Stimulated activated naive B cell treated with anti-CD40 and anti-IgM and Interleukin-4, amounts not matched to agents 10 μg/mL and 1 μg/mL and 100 μg/mL, for 72 hours (primary cell): ENCODE results near the gene RABL2A.
"Not testable (repeated sequence)": the region's sequence is repeated elsewhere in the genome, so short reads cannot be mapped to it uniquely, and the experiment has no call there.

Experiments used
- ATAC-seq, 2 donors: fragments of 150-1000 bp; cut with Tn5 transposase; replicated peaks; 2 replicates each; pipeline ENCODE4 v1.10.0; 2021; ENCODE audit warnings: moderate library complexity in 1 of 2
- DNase-seq: peaks from one replicate; pipeline ENCODE4 v3.0.0; 2021
- H3K27ac Mint-ChIP-seq: one replicate; pipeline ENCODE4 v1.8.0; 2022; ENCODE audit warnings: mild to moderate bottlenecking, mixed read lengths
- H3K27me3 Mint-ChIP-seq, 2 donors: one replicate each; pipeline ENCODE4 v1.8.0; 2022; ENCODE audit warnings: mixed read lengths in 2 of 2
- H3K36me3 Mint-ChIP-seq, 2 donors: one replicate each; pipeline ENCODE4 v1.8.0; 2022; ENCODE audit warnings: mixed read lengths in 2 of 2, mild to moderate bottlenecking in 1 of 2
- H3K4me1 Mint-ChIP-seq, 2 donors: one replicate each; pipeline ENCODE4 v1.8.0; 2022; ENCODE audit warnings: mixed read lengths in 2 of 2, mild to moderate bottlenecking in 1 of 2
- H3K4me3 Mint-ChIP-seq, 2 donors: one replicate each; pipeline ENCODE4 v1.8.0; 2022; ENCODE audit warnings: mild to moderate bottlenecking in 2 of 2, mixed read lengths in 2 of 2, moderate library complexity in 1 of 2
- H3K9me3 Mint-ChIP-seq, 2 donors: one replicate each; pipeline ENCODE4 v1.8.0; 2022; ENCODE audit warnings: mixed read lengths in 2 of 2, mild to moderate bottlenecking in 1 of 2

RABL2A gene

GRCh38 chr2:113626616-113627330 lies at the start of gene RABL2A:
TSS of gene RABL2A (plus strand) at chr2:113627266. CDS start at chr2:113628607, 1,341 bp downstream.
- H3K36me3 Mint-ChIP-seq, result peaks cover 18 to 32% of the 10 kb centered on the region in 2 donors
- DNase-seq (peak; percentile 90), ATAC-seq (peak; percentile 86 to 87)
- H3K27me3 Mint-ChIP-seq, H3K9me3 Mint-ChIP-seq: not testable (repeated sequence)
- H3K27ac Mint-ChIP-seq, result peak within 1 kb of the TSS; percentile 97
- peak within 1 kb of the TSS; percentile 93 to 94 for H3K4me3 Mint-ChIP-seq
- peaks cover 15 to 24% of the 10 kb centered on the region in 2 donors for H3K4me1 Mint-ChIP-seq

- not testable (repeated sequence) for ATAC-seq, H3K27me3 Mint-ChIP-seq, H3K27ac Mint-ChIP-seq, H3K9me3 Mint-ChIP-seq, H3K36me3 Mint-ChIP-seq, DNase-seq, H3K4me1 Mint-ChIP-seq, H3K4me3 Mint-ChIP-seq
Observed at GRCh38 chr2:113578508-113578907, 48.6 kb upstream of the RABL2A start.

GRCh38 chr2:113582473-113582872 lies 44.6 kb upstream of the RABL2A start:
- H3K27ac Mint-ChIP-seq, ATAC-seq, H3K36me3 Mint-ChIP-seq, H3K9me3 Mint-ChIP-seq, DNase-seq, H3K27me3 Mint-ChIP-seq: not testable (repeated sequence)
- Mint-ChIP-seq H3K4me1 (peaks cover 13 to 19% of the 10 kb centered on the region in 2 donors), H3K4me3 (peak overlapping the region; percentile 12 to 73)

- peak overlapping the region; percentile 88 for H3K27ac Mint-ChIP-seq
- not testable (repeated sequence) for ATAC-seq, H3K9me3 Mint-ChIP-seq, H3K27me3 Mint-ChIP-seq, H3K36me3 Mint-ChIP-seq
- H3K4me1 Mint-ChIP-seq, result peaks cover 13 to 19% of the 10 kb centered on the region in 2 donors
- DNase-seq, result peak; percentile 78
- peak overlapping the region; percentile 82 for H3K4me3 Mint-ChIP-seq
Observed at GRCh38 chr2:113583521-113584225, 43.4 kb upstream of the RABL2A start.

- not testable (repeated sequence) for H3K9me3 Mint-ChIP-seq, ATAC-seq, H3K27me3 Mint-ChIP-seq, DNase-seq, H3K36me3 Mint-ChIP-seq
- peaks cover 13 to 19% of the 10 kb centered on the region in 2 donors for H3K4me1 Mint-ChIP-seq
- H3K27ac Mint-ChIP-seq, result peak overlapping the region; percentile 47
- H3K4me3 Mint-ChIP-seq, result peak overlapping the region; percentile 66 to 70
Observed at GRCh38 chr2:113584311-113585092, 42.6 kb upstream of the RABL2A start.

GRCh38 chr2:113587201-113587600 lies 39.9 kb upstream of the RABL2A start:
- H3K27me3 Mint-ChIP-seq, H3K36me3 Mint-ChIP-seq, H3K4me3 Mint-ChIP-seq, ATAC-seq, H3K27ac Mint-ChIP-seq, H3K9me3 Mint-ChIP-seq: not testable (repeated sequence)
- DNase-seq, result peak; percentile 40
- H3K4me1 Mint-ChIP-seq, result peaks cover 15 to 19% of the 10 kb centered on the region in 2 donors

GRCh38 chr2:113589591-113589990 lies 37.5 kb upstream of the RABL2A start:
- DNase-seq, H3K27ac Mint-ChIP-seq, H3K27me3 Mint-ChIP-seq, H3K9me3 Mint-ChIP-seq, ATAC-seq, H3K4me3 Mint-ChIP-seq, H3K36me3 Mint-ChIP-seq: not testable (repeated sequence)
- H3K4me1 Mint-ChIP-seq, result peaks cover 9 to 14% of the 10 kb centered on the region in 2 donors

- not testable (repeated sequence) for H3K9me3 Mint-ChIP-seq, H3K36me3 Mint-ChIP-seq, H3K27ac Mint-ChIP-seq, H3K27me3 Mint-ChIP-seq, H3K4me3 Mint-ChIP-seq, ATAC-seq, DNase-seq, H3K4me1 Mint-ChIP-seq
Observed at GRCh38 chr2:113591926-113592325, 35.1 kb upstream of the RABL2A start.

GRCh38 chr2:113593280-113593679 lies 33.8 kb upstream of the RABL2A start:
- not testable (repeated sequence) for H3K36me3 Mint-ChIP-seq, H3K27ac Mint-ChIP-seq, DNase-seq, H3K9me3 Mint-ChIP-seq, H3K27me3 Mint-ChIP-seq, H3K4me3 Mint-ChIP-seq, ATAC-seq, H3K4me1 Mint-ChIP-seq

- not testable (repeated sequence) for ATAC-seq, H3K9me3 Mint-ChIP-seq, H3K27me3 Mint-ChIP-seq, H3K27ac Mint-ChIP-seq, H3K4me3 Mint-ChIP-seq, H3K36me3 Mint-ChIP-seq, H3K4me1 Mint-ChIP-seq, DNase-seq
Observed at GRCh38 chr2:113595725-113596124, 31.3 kb upstream of the RABL2A start.

GRCh38 chr2:113597164-113597563 lies 29.9 kb upstream of the RABL2A start:
- H3K4me1 Mint-ChIP-seq, DNase-seq, H3K27me3 Mint-ChIP-seq, H3K4me3 Mint-ChIP-seq, H3K27ac Mint-ChIP-seq, H3K9me3 Mint-ChIP-seq, ATAC-seq, H3K36me3 Mint-ChIP-seq: not testable (repeated sequence)

- H3K4me1 Mint-ChIP-seq, H3K27ac Mint-ChIP-seq, DNase-seq, ATAC-seq, H3K36me3 Mint-ChIP-seq, H3K9me3 Mint-ChIP-seq, H3K27me3 Mint-ChIP-seq, H3K4me3 Mint-ChIP-seq: not testable (repeated sequence)
Observed at GRCh38 chr2:113597572-113597971, 29.5 kb upstream of the RABL2A start.

GRCh38 chr2:113598180-113598579 lies 28.9 kb upstream of the RABL2A start:
- H3K36me3 Mint-ChIP-seq, H3K4me3 Mint-ChIP-seq, H3K4me1 Mint-ChIP-seq, ATAC-seq, H3K27me3 Mint-ChIP-seq, H3K9me3 Mint-ChIP-seq, DNase-seq, H3K27ac Mint-ChIP-seq: not testable (repeated sequence)

- H3K9me3 Mint-ChIP-seq, H3K4me3 Mint-ChIP-seq, H3K27me3 Mint-ChIP-seq, H3K27ac Mint-ChIP-seq, DNase-seq, ATAC-seq, H3K36me3 Mint-ChIP-seq, H3K4me1 Mint-ChIP-seq: not testable (repeated sequence)
Observed at GRCh38 chr2:113598738-113599137, 28.3 kb upstream of the RABL2A start.
